Stimulated activated memory B cell treated with anti-CD40 and anti-IgM and Interleukin-4, amounts not matched to agents 10 μg/mL and 1 μg/mL and 100 μg/mL, for 72 hours (primary cell): ENCODE results near the gene PEAK1.
A peak's percentile ranks its signal among the peaks of the same experiment; 100 is the strongest.

ENCODE experiments used
- ATAC-seq: fragments of 150-1000 bp; cut with Tn5 transposase; 2 replicates; pipeline ENCODE4 v1.10.0; 2021
- H3K27ac Mint-ChIP-seq: one replicate; pipeline ENCODE4 v1.8.0; 2022; ENCODE audit warnings: mild to moderate bottlenecking, mixed read lengths
- H3K27me3 Mint-ChIP-seq: one replicate; pipeline ENCODE4 v1.8.0; 2022; ENCODE audit warnings: mixed read lengths
- H3K36me3 Mint-ChIP-seq: one replicate; pipeline ENCODE4 v1.8.0; 2022; ENCODE audit warnings: mixed read lengths
- H3K4me1 Mint-ChIP-seq: one replicate; pipeline ENCODE4 v1.8.0; 2022; ENCODE audit warnings: mixed read lengths
- H3K4me3 Mint-ChIP-seq: one replicate; pipeline ENCODE4 v1.8.0; 2022; ENCODE audit warnings: mild to moderate bottlenecking, moderate library complexity, mixed read lengths
- H3K9me3 Mint-ChIP-seq: one replicate; pipeline ENCODE4 v1.8.0; 2022; ENCODE audit warnings: mixed read lengths

PEAK1 gene

DNA sequence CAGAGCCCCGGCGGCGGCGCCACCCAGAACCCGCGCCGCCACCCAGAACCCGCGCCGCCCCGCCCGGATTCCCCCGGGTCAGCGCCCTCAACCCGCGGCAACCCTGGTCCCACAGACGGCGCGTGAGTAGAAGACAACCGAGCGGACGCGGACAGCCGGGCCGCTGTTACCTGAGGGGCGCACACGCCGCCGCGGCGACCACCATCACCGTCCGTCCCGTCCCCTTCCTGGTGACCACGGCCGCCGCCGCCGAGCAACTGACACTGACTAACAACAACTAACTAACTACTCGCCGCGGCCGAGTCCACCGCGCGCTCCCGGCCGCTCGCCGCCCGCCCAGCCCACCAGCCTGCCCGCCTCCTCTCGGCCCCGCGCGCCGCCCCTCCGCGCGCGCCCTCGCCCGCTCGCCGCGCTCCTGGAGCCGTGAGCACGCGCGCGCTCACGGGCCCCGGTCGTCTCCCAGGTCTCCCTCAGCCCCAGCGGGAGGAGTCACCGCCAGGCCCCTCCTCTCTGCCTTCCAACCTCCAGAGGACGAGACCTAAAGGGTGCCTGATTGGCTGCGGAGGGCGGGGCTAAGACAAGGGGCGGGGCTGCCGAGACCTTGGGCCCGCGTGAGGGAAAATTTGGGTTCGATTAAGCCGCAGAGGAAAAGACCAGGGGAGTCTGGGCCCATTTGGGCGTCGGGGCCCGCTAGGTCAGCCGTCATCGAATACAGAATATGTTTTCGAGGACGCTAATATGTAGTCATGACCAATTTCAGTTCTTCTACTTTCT is at the start of gene PEAK1:
Gene PEAK1, minus strand, starts transcription at position 269 of the 774 bp plus-strand sequence. CDS start 238,178 bp downstream, outside the sequence.
- Mint-ChIP-seq H3K27ac (peak within 1 kb of the TSS; percentile 99), H3K27me3 (no peaks in the 10 kb centered on the region), H3K9me3 (no peaks in the 10 kb centered on the region), H3K36me3 (peaks cover 10% of the 10 kb centered on the region), H3K4me3 (peak within 1 kb of the TSS; percentile 99), H3K4me1 (peaks cover 35% of the 10 kb centered on the region)
- peak; percentile 99 for ATAC-seq

DNA sequence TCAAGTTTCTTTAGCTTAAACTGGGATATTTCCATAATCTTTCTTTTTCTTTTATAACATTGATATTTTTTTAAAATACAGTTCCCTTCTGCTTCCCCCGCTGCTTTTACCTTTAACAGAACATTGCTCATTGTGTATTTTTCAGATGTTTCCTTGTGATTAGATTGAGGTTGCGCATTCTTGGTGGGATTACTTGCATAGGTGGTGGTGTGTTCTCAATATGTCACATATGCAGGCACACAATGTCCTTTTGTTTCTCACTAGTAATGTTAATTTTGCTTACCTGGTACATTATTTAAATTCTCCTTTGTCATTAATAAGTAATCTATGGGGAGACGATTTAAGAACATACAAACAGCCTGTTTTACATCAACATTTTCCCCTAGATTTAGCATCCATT is 49.0 kb upstream of the PEAK1 start:
- no peak overlapping the region for H3K4me3 Mint-ChIP-seq
- no peaks in the 10 kb centered on the region for H3K4me1 Mint-ChIP-seq
- no peak for ATAC-seq
- no peak overlapping the region for H3K27ac Mint-ChIP-seq
- H3K36me3 Mint-ChIP-seq: peaks cover 62% of the 10 kb centered on the region
- no peaks in the 10 kb centered on the region for H3K27me3 Mint-ChIP-seq
- H3K9me3 Mint-ChIP-seq: no peaks in the 10 kb centered on the region

DNA sequence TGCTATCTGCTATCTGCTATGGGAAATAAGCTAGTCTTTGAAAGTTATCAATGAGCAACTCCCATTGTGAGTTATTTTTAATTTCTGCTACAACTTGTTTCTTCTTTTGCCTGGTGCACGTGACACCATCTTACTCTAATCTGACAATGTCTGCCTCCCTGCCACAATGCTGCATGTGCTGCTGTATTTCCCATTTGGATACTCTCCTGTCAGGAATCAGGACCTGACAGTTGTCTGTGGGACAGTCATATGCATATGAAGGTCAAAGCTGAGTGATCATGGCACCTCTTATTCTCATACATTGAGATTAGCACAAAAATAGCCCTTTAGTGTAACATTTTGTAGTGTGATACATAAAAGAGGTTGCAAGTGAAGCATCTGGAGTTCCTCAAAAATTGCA is 46.6 kb upstream of the PEAK1 start:
- peaks cover 40% of the 10 kb centered on the region for H3K36me3 Mint-ChIP-seq
- H3K27ac Mint-ChIP-seq: peak overlapping the region; percentile 56
- H3K4me1 Mint-ChIP-seq: no peaks in the 10 kb centered on the region
- H3K4me3 Mint-ChIP-seq: no peak overlapping the region
- no peaks in the 10 kb centered on the region for H3K9me3 Mint-ChIP-seq
- ATAC-seq: no peak
- H3K27me3 Mint-ChIP-seq: no peaks in the 10 kb centered on the region

DNA sequence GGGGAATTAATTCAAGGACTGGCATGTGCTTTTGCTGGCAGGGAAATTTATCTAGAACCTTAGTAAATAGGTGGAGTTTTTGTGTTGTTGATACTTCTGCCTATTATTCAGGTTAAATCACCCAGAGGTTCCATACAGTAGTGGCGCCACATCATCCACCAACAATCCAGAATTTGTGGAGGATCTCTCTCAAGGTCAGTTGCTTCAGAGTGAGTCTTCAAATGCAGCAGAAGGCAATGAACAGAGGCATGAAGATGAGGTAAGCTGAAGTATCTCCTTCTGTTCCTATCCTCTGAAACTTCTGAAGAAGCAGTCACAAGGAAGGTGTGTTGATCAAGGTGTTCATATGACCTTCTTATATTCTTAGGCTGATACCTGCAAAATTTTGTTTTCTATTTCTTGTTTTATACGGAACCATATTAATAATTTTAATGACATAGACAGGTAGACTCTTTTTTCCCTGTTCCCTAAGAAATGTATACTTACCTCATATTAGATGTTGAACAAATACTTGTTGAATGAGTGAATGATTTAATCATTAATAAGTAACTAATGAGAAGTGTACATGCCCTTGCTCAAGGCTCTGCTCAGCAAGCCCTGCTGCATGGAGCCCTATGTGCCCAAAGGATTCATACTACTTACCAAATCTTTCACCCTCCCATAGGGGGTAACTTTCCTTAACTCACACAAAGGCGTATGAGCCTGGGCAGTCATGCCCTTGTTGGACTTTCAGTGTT is 44.4 kb upstream of the PEAK1 start:
- no peaks in the 10 kb centered on the region for H3K27me3 Mint-ChIP-seq
- peaks cover 47% of the 10 kb centered on the region for H3K36me3 Mint-ChIP-seq
- H3K4me3 Mint-ChIP-seq: no peak overlapping the region
- H3K27ac Mint-ChIP-seq: no peak overlapping the region
- H3K4me1 Mint-ChIP-seq: no peaks in the 10 kb centered on the region
- no peak for ATAC-seq
- no peaks in the 10 kb centered on the region for H3K9me3 Mint-ChIP-seq

DNA sequence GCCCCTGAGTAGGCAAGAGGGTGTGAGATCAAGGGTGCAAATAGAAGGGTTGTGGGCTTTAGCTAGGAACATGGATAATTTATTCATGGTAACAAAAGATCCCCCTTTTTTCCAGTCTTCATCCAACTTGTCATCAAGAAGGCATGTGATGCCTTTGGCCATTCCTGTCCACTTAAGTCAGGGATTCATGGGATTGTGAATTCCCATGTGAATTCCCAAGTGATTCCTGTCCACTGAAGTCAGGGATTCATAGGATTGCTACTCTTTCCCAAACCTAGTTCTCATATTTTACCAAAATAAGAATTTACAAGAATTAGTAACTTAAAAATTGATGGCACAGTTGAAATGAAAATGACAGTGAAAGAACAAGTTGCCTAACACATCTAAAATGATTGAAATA is 41.6 kb upstream of the PEAK1 start:
- Mint-ChIP-seq H3K9me3 (no peaks in the 10 kb centered on the region), H3K4me3 (no peak overlapping the region), H3K27ac (no peak overlapping the region), H3K27me3 (no peaks in the 10 kb centered on the region), H3K36me3 (peaks cover 33% of the 10 kb centered on the region), H3K4me1 (peaks cover 10% of the 10 kb centered on the region)
- no peak for ATAC-seq

DNA sequence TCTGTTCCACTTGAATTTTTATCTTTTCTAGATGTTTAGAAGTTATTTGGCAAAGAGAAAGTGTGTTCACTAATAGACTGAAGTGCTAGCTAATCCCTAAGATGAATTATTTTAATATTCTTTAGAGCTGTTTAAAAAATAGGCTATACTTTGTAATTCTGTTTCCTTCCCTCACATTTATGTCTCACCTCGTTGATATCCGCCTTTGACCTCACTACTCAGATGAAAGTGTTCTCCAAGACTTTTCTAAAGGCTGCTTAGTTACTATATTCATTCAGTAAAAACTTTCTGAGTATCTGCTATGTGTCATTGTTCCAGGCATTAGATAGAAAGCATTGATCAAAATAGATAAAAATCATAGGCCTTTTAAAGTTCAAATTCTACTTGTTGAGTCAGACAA is 39.1 kb upstream of the PEAK1 start:
- ATAC-seq: no peak
- Mint-ChIP-seq H3K27ac (no peak overlapping the region), H3K27me3 (no peaks in the 10 kb centered on the region), H3K4me3 (no peak overlapping the region), H3K4me1 (peaks cover 30% of the 10 kb centered on the region), H3K36me3 (peaks cover 27% of the 10 kb centered on the region), H3K9me3 (no peaks in the 10 kb centered on the region)

DNA sequence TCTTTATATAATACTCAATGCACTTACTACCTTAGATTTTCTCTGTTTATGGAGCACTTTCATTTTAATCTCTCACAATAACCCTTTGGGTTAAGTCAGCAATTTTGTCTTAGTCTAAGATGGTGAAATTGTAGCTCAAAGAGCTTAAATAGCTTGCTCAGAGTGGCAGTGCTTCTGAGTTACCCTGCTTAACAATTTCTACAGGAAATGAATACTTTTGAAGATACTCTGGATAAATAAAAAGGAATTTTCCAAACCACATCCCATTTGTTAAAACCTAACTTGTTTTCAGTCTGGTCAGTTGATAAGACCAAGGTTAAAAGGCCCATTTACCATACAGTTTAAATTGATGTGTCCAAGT is 38.0 kb upstream of the PEAK1 start:
- ATAC-seq: no peak
- Mint-ChIP-seq H3K9me3 (no peaks in the 10 kb centered on the region), H3K4me1 (peaks cover 33% of the 10 kb centered on the region), H3K27ac (no peak overlapping the region), H3K36me3 (peaks cover 27% of the 10 kb centered on the region), H3K4me3 (no peak overlapping the region), H3K27me3 (no peaks in the 10 kb centered on the region)

DNA sequence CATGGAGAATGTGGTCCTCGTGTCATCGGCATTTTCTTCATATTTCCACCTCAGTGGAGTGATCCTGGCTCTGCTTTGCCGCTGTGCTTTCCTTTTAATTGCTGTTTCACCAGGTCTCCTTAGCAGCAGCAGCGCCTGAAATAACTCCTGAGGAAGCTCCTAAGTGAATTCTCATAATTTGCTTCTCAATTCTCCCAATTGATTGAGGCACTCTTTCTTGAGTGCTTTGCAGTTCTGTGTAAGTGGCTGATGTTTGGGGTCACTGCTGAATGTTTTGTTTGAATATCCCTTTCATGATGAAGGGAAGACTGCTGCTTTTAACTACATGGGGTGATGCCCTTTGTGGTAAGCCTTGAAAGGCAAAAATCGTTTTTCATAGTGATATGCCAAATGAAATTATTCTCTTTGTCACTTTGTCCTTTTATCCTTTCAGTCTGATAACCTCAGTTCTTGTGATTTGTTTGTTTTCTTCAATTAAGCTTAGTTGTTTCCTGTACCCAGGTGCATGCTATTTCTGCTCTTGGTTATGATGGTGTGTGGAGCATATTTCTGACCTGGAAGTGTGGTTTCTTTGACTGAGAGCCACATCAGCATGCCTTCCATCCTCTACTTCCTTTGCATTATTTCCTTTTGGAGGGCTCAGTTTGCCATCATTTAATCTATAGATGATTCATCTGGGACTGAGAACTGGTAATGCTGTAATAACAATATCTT is 37.4 kb upstream of the PEAK1 start:
- Mint-ChIP-seq H3K4me3 (no peak overlapping the region), H3K4me1 (peaks cover 35% of the 10 kb centered on the region), H3K9me3 (no peaks in the 10 kb centered on the region), H3K27me3 (no peaks in the 10 kb centered on the region), H3K36me3 (peaks cover 27% of the 10 kb centered on the region), H3K27ac (no peak overlapping the region)
- no peak for ATAC-seq

DNA sequence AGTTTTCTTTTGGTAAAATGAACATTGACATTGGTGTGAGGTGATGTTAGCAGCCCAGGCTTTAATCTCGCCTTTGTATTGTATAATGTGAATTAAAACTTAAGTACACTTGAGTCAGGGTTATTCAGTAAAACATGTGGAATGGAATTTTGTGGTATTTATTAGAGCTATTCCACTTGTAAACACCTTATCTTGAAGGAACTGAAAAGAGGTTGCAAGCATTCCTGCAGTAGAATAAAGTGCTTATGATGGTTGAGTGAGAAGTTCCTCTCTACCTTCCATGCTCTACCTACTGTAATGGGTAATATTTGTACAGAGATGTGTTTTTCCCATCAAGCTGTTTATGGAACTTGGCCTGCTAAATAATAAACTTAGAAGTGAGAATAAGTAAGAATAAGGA is 36.8 kb upstream of the PEAK1 start:
- ATAC-seq: no peak
- Mint-ChIP-seq H3K27me3 (no peaks in the 10 kb centered on the region), H3K27ac (no peak overlapping the region), H3K9me3 (no peaks in the 10 kb centered on the region), H3K4me1 (peaks cover 39% of the 10 kb centered on the region), H3K36me3 (peaks cover 27% of the 10 kb centered on the region), H3K4me3 (no peak overlapping the region)

- Mint-ChIP-seq H3K4me3 (no peak overlapping the region), H3K27ac (peak overlapping the region; percentile 3), H3K4me1 (peaks cover 39% of the 10 kb centered on the region), H3K9me3 (no peaks in the 10 kb centered on the region), H3K36me3 (peaks cover 20% of the 10 kb centered on the region), H3K27me3 (no peaks in the 10 kb centered on the region)
- ATAC-seq: no peak
These were observed 35.9 kb upstream of the PEAK1 start for GRCh38 chr15:77455696-77456321.

DNA sequence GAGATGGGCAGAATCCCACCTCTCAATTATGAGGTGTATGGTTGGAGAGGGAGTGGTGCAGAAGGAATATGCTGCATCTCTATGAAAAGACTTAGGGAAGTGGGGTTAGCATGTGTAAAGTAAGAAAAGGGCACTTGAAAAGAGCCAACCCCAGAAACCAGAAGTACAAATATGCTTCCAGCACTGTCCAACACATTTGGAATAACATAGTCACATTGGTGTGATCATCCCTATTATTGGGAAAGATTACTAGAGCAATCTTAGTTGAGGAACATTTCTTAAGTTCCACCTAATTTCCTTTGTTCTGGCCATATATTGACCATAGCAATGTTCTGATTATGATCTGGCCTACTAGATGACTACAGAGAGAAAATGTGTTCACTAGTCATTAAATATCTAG is 35.0 kb upstream of the PEAK1 start:
- H3K4me1 Mint-ChIP-seq: peaks cover 39% of the 10 kb centered on the region
- no peaks in the 10 kb centered on the region for H3K9me3 Mint-ChIP-seq
- no peak overlapping the region for H3K27ac Mint-ChIP-seq
- H3K36me3 Mint-ChIP-seq: peaks cover 13% of the 10 kb centered on the region
- H3K4me3 Mint-ChIP-seq: no peak overlapping the region
- H3K27me3 Mint-ChIP-seq: no peaks in the 10 kb centered on the region
- ATAC-seq: no peak

GRCh38 chr15:77454265-77454664 is 34.4 kb upstream of the PEAK1 start:
- Mint-ChIP-seq H3K27ac (no peak overlapping the region), H3K9me3 (no peaks in the 10 kb centered on the region), H3K4me3 (no peak overlapping the region), H3K27me3 (no peaks in the 10 kb centered on the region), H3K4me1 (peaks cover 39% of the 10 kb centered on the region), H3K36me3 (peaks cover 13% of the 10 kb centered on the region)
- ATAC-seq: no peak

DNA sequence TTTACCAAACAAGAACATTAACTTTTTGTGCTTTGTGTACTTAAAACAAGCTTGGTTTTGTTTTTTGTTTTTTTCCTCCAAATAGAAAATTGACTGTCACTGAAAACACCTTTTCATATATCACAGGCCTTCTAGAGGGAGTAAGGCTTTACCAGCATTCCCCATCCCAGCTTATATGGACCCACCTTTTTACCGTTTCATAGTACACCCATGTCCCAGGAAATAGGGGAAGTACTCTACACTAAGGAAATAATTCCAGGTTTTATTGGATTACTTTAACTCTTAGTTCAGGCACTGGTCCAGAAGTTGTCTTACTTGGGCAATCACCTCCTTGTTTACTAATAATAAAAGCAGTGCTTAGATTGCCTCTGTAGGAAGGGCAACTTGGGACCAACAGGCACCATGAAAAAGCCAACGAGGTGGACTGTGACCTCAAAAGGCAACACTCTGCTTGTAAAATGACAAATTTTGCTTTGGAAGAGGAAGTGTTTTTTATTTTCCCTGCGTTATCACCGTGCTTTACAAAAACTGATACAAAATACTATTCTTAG is 27.0 kb upstream of the PEAK1 start:
- H3K36me3 Mint-ChIP-seq: peaks cover 24% of the 10 kb centered on the region
- H3K27ac Mint-ChIP-seq: no peak overlapping the region
- no peaks in the 10 kb centered on the region for H3K9me3 Mint-ChIP-seq
- peaks cover 23% of the 10 kb centered on the region for H3K4me1 Mint-ChIP-seq
- H3K4me3 Mint-ChIP-seq: no peak overlapping the region
- no peak for ATAC-seq
- no peaks in the 10 kb centered on the region for H3K27me3 Mint-ChIP-seq

DNA sequence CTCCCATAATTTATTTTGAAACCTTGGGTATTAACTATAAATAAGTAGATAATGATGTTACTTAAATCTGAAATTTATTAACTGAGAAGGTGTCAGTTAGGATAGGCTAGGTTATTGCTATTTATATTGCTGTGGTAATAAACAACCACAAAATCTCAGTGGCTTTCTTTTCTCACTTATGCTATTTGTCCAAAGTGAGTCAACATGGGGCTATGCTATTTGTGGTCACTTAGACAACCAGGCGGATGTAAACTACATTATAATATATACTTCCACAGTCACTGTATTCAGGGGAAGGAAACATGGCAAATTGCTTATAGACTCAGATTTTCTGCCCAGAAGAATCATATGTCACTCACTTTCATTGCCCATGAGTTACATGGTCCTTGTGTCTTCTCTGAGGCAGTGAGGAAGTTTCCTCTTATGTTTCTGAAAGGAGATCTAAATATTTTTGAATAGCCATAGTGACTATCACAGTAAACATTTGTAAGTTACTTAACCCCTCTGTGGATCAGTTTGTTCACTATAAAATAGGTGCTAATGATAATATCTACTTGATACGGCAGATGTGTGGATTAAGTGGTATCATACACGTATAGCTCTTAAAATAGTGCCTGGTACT is 20.6 kb upstream of the PEAK1 start:
- H3K9me3 Mint-ChIP-seq: no peaks in the 10 kb centered on the region
- ATAC-seq: no peak
- no peak overlapping the region for H3K27ac Mint-ChIP-seq
- no peaks in the 10 kb centered on the region for H3K27me3 Mint-ChIP-seq
- H3K4me3 Mint-ChIP-seq: no peak overlapping the region
- no peaks in the 10 kb centered on the region for H3K36me3 Mint-ChIP-seq
- H3K4me1 Mint-ChIP-seq: peaks cover 41% of the 10 kb centered on the region

GRCh38 chr15:77437264-77437663 is 17.4 kb upstream of the PEAK1 start:
- Mint-ChIP-seq H3K4me1 (peaks cover 46% of the 10 kb centered on the region), H3K36me3 (no peaks in the 10 kb centered on the region), H3K27ac (peak overlapping the region; percentile 1), H3K9me3 (no peaks in the 10 kb centered on the region), H3K27me3 (no peaks in the 10 kb centered on the region), H3K4me3 (no peak overlapping the region)
- ATAC-seq: no peak
